ENCODE data around the gene HTR3D.

- TF ChIP-seq CTCF (conservative IDR thresholded peaks at IDR 0.05; ENCODE audit: low read depth, low read length) (no peak), ELK1 (IDR thresholded peaks at IDR 0.05; ENCODE audit: borderline replicate concordance, low read depth, low read length) (no peak), FOS (IDR thresholded peaks at IDR 0.05; ENCODE audit: low read depth, low read length) (no peak), BHLHE40 (IDR thresholded peaks at IDR 0.05; ENCODE audit: low read depth, low read length) (no peak)
Observed at GRCh38 chr3:183991403-183991802, 40.1 kb upstream of the HTR3D start.
